Muscle of arm (tissue), 12 donors: ENCODE measurements around the gene TRAF1. TPM values are rescaled to one million over a fixed set of nuclear protein-coding genes. Genes with fewer than 3 reads are reported as not detected.

ENCODE experiments used
- DNase-seq: peaks from one replicate; pipeline ENCODE4 v3.0.0-alpha.2; 2013
- polyA plus RNA-seq, 12 donors: library from polyadenylated mRNA; unstranded; fragments of 120-200 nt; gene quantifications; one replicate each; pipeline ENCODE4 v1.2.1, GENCODE V29; 2013; ENCODE audit not compliant: insufficient read length in 12 of 12

TRAF1 gene
- polyA plus RNA-seq, 12 donors, result 2.8 to 7.3 (median 4.0) TPM; not detected in 1

GRCh38 chr9:120855827-120856670, 70.5 kb downstream of the TRAF1 start:
- DNase-seq, result no peak

- DNase-seq, result no peak
Measured at GRCh38 chr9:120854596-120855327, 71.8 kb downstream of the TRAF1 start.

- DNase-seq, result no peak
Measured at GRCh38 chr9:120853198-120853597, 73.4 kb downstream of the TRAF1 start.

Other genes with a start within 250 kb of the TRAF1 start
- gene MEGF9, start 212.3 kb downstream of the TRAF1 start, polyA plus RNA-seq, result 10 to 100 TPM in 3 of 12 donors, 1 to 10 TPM in 8, not detected in 1; 6.5 to 16.9 (median 8.0) TPM
- gene FBXW2, start 133.4 kb downstream of the TRAF1 start, polyA plus RNA-seq, result 10 to 100 TPM in 11 of 12 donors, not detected in 1; 22.4 to 44.3 (median 35.4) TPM
- 10 to 100 TPM in 11 of 12 donors, not detected in 1; 19.9 to 35.6 (median 25.6) TPM for gene PSMD5, start 83.9 kb downstream of the TRAF1 start, polyA plus RNA-seq
- 10 to 100 TPM in 11 of 12 donors, not detected in 1; 30.2 to 60.8 (median 36.6) TPM for gene PHF19, start 49.6 kb downstream of the TRAF1 start, polyA plus RNA-seq
- 10 to 100 TPM in 4 of 12 donors, 1 to 10 TPM in 7, not detected in 1; 5.0 to 13.7 (median 9.1) TPM for gene C5, start 123.5 kb upstream of the TRAF1 start, polyA plus RNA-seq
- 10 to 100 TPM in 11 of 12 donors, not detected in 1; 13.6 to 43.6 (median 20.3) TPM for gene CNTRL, start 148.2 kb upstream of the TRAF1 start, polyA plus RNA-seq